SK-N-SH treated with all-trans-retinoic acid at 6 μM for 48 hours (cell line): ENCODE data around the gene CPXM2.

Experiments
- ATAC-seq: fragments of 200-7000 bp; cut with Tn5 transposase; 3 replicates; pipeline ENCODE4 v1.9.1; 2020; ENCODE audit warnings: mild to moderate bottlenecking, moderate library complexity
- ARNTL ChIP-seq: fragments of 450-650 bp; formaldehyde crosslinking; IDR thresholded peaks from 2 replicates; pipeline ENCODE4 v1.5.0; 2020; ENCODE audit warnings: low read depth, mild to moderate bottlenecking, moderate library complexity, borderline replicate concordance
- BACH2 ChIP-seq: fragments of 250-450 bp; sonication (Bioruptor Pico); IDR thresholded peaks from 2 replicates; pipeline ENCODE4 v1.9.0; 2021; ENCODE audit warnings: mild to moderate bottlenecking, borderline replicate concordance
- CSDC2 ChIP-seq: fragments of 250-450 bp; sonication (Bioruptor Pico); IDR thresholded peaks from 2 replicates; pipeline ENCODE4 v1.5.0; 2020; ENCODE audit warnings: mild to moderate bottlenecking, moderate library complexity
- ESRRG ChIP-seq: fragments of 250-450 bp; sonication (Bioruptor Pico); IDR thresholded peaks from 2 replicates; pipeline ENCODE4 v1.6.1; 2021; ENCODE audit warnings: mild to moderate bottlenecking
- GLIS3 ChIP-seq: fragments of 250-450 bp; sonication (Bioruptor Pico); IDR thresholded peaks from 2 replicates; pipeline ENCODE4 v1.5.0; 2020; ENCODE audit warnings: mild to moderate bottlenecking, moderate library complexity
- ISL1 ChIP-seq: fragments of 250-450 bp; sonication (Bioruptor Pico); IDR thresholded peaks from 2 replicates; pipeline ENCODE4 v2.1.2; 2022; ENCODE audit warnings: mild to moderate bottlenecking, moderate library complexity
- OSR1 ChIP-seq: fragments of 250-450 bp; sonication (Bioruptor Pico); IDR thresholded peaks from 2 replicates; pipeline ENCODE4 v1.8.0; 2022; ENCODE audit warnings: moderate library complexity, mild to moderate bottlenecking, inconsistent platforms
- PPARA ChIP-seq: fragments of 250-450 bp; sonication (Bioruptor Pico); IDR thresholded peaks from 2 replicates; pipeline ENCODE4 v1.5.0; 2020; ENCODE audit warnings: mild to moderate bottlenecking, borderline replicate concordance
- SNAI2 ChIP-seq: fragments of 250-450 bp; sonication (Bioruptor Pico); IDR thresholded peaks from 2 replicates; pipeline ENCODE4 v1.5.0; 2020; ENCODE audit warnings: mild to moderate bottlenecking, moderate library complexity
- TOX ChIP-seq: fragments of 250-450 bp; sonication (Bioruptor Pico); IDR thresholded peaks from 2 replicates; pipeline ENCODE4 v1.8.0; 2021; ENCODE audit warnings: mild to moderate bottlenecking, moderate library complexity, borderline replicate concordance
- ZC3H10 ChIP-seq: fragments of 250-450 bp; sonication (Bioruptor Pico); IDR thresholded peaks from 2 replicates; pipeline ENCODE4 v1.5.1; 2021; ENCODE audit warnings: mild to moderate bottlenecking, moderate library complexity
- ZFP3 ChIP-seq: fragments of 250-450 bp; sonication (Bioruptor Pico); IDR thresholded peaks from 2 replicates; pipeline ENCODE4 v1.5.0; 2020; ENCODE audit warnings: mild to moderate bottlenecking, moderate library complexity
- ZFP30 ChIP-seq: fragments of 450-650 bp; formaldehyde crosslinking; IDR thresholded peaks from 2 replicates; pipeline ENCODE4 v1.5.0; 2022; ENCODE audit warnings: mild to moderate bottlenecking, moderate library complexity
- ZNF565 ChIP-seq: fragments of 450-650 bp; formaldehyde crosslinking; conservative IDR thresholded peaks from 2 replicates; pipeline ENCODE4 v1.5.0; 2020; ENCODE audit warnings: low read depth, mild to moderate bottlenecking, moderate library complexity
- TF ChIP-seq, protein P1 (sequence below): fragments of 250-450 bp; sonication (Bioruptor Pico); IDR thresholded peaks from 2 replicates; pipeline ENCODE4 v1.8.0; 2021; ENCODE audit warnings: low read depth, mild to moderate bottlenecking, moderate library complexity, borderline replicate concordance
- TF ChIP-seq, protein P2 (sequence below): fragments of 250-450 bp; sonication (Bioruptor Pico); IDR thresholded peaks from 2 replicates; pipeline ENCODE4 v1.5.1; 2021; ENCODE audit warnings: mild to moderate bottlenecking, moderate library complexity
- TF ChIP-seq, protein P3 (sequence below): fragments of 250-450 bp; sonication (Bioruptor Pico); IDR thresholded peaks from 2 replicates; pipeline ENCODE4 v1.5.0; 2020; ENCODE audit warnings: mild to moderate bottlenecking, moderate library complexity
- TF ChIP-seq, protein P4 (sequence below): fragments of 250-450 bp; sonication (Bioruptor Pico); IDR thresholded peaks from 2 replicates; pipeline ENCODE4 v1.8.0; 2020; ENCODE audit warnings: mild to moderate bottlenecking, moderate library complexity, borderline replicate concordance
- TF ChIP-seq, protein P5 (sequence below): fragments of 250-450 bp; sonication (Bioruptor Pico); IDR thresholded peaks from 2 replicates; pipeline ENCODE4 v1.5.1; 2020; ENCODE audit warnings: low read depth, mild to moderate bottlenecking, moderate library complexity

Gene CPXM2

DNA sequence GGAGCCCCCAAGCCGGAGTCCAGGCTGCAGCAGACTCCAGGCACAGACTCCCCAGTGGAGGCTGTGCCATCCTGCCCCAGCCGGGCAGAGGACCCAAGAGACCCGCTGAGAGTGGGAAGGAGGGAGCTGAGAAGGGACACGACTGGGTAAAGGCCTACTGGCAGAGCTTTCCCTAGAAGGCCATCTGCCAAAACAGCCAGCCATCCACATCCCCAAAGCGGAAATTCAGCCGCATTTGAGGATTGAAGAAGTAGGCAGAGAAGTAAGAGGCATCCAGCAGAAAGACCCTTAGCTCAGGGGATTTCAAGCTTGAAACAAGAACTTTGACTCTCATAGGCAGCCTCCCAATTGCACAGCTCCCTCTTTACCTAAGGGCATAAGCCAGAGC lies 857 bp downstream of the CPXM2 start (continued):
- TF ChIP-seq, protein P1, sequence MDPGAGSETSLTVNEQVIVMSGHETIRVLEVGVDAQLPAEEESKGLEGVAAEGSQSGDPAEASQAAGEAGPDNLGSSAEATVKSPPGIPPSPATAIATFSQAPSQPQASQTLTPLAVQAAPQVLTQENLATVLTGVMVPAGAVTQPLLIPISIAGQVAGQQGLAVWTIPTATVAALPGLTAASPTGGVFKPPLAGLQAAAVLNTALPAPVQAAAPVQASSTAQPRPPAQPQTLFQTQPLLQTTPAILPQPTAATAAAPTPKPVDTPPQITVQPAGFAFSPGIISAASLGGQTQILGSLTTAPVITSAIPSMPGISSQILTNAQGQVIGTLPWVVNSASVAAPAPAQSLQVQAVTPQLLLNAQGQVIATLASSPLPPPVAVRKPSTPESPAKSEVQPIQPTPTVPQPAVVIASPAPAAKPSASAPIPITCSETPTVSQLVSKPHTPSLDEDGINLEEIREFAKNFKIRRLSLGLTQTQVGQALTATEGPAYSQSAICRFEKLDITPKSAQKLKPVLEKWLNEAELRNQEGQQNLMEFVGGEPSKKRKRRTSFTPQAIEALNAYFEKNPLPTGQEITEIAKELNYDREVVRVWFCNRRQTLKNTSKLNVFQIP (CRISPR knock-in tag), result no peak

DNA sequence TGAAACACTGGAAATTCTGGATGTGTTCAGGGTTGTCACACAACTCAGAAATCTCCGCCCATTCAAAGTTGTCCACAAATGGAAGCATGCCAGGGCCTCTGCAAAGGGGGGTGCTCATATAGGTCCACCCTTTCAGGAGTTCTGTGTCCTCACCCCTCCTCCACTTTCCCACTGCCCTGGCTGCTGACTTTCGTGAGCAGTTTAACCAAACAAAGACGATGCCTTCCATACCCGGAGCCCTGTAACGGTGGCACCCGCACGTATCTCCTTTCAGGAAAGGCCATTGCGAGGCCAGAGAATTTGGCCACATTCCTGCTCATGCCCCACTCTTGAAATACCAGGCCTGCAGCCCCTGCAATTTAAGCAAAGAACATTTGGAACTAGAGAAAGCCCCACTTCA lies 1.4 kb downstream of the CPXM2 start:
- ATAC-seq, result no peak
- TF ChIP-seq ZFP30 (CRISPR knock-in tag) (no peak), SNAI2 (CRISPR knock-in tag) (no peak)
- TF ChIP-seq, protein P2, sequence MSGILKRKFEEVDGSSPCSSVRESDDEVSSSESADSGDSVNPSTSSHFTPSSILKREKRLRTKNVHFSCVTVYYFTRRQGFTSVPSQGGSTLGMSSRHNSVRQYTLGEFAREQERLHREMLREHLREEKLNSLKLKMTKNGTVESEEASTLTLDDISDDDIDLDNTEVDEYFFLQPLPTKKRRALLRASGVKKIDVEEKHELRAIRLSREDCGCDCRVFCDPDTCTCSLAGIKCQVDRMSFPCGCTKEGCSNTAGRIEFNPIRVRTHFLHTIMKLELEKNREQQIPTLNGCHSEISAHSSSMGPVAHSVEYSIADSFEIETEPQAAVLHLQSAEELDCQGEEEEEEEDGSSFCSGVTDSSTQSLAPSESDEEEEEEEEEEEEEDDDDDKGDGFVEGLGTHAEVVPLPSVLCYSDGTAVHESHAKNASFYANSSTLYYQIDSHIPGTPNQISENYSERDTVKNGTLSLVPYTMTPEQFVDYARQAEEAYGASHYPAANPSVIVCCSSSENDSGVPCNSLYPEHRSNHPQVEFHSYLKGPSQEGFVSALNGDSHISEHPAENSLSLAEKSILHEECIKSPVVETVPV (CRISPR knock-in tag), result no peak

DNA sequence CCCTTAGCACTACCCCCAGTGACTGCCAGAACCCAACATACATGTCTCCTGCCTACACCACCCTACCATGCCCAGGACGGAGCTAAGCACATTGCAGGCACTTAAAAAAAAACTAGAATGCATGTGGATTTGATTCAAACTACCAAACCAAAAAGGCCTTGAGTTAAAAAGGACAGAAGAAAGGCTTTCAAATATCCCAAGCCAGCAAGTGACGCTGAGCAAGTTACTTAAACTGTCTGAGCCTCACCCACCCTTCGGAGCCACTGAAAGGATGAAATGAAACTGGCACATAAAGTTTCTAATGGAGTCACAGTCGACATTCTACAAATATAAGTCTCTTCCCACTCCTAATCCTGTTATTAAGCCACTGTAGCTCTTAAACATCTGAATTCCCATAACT lies 1.8 kb downstream of the CPXM2 start:
- ATAC-seq, result no peak
- TF ChIP-seq ESRRG, result no peak
- TF ChIP-seq, protein P1 (CRISPR knock-in tag), result no peak
- TF ChIP-seq ISL1 (CRISPR knock-in tag), result no peak

DNA sequence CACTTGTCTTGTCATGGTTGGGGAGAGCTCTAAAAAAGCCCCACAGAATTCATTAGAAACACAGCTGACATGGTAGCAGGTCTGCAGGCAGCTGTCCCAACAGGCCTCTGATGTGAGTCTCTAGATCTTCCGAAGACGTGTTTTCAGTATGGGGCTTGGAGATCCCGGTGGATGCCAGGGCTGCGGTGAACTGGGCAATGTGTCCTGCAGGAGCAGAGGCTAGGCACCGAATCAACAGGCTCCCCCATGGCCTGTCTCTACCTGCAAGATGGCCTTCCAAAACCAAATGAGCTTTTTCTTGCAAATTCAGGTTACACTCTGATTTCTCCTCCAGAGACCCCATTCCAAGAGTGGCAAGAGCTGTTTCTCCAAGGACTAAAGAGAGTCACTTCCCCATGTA lies 2.9 kb downstream of the CPXM2 start:
- no peak for ATAC-seq
- TF ChIP-seq ISL1 (CRISPR knock-in tag), result no peak

DNA sequence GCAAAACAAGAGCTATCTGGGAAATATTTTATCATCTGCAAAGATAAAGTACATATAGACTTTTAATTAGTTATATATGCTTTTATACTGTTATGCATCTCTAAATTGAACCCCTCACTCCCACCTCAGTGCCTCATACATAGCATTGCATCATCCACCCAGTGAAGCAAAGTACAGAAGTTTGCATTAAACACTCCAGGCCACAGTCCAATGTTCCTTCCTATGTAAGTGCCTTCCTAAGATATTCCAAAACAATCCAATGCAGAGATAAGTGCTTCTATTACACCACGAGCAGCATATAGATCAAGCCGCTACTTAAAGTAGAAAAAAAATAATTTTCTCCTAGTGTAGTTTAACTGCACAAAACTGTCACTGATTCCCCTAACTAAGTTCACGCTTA lies 3.4 kb downstream of the CPXM2 start:
- TF ChIP-seq, protein P3, sequence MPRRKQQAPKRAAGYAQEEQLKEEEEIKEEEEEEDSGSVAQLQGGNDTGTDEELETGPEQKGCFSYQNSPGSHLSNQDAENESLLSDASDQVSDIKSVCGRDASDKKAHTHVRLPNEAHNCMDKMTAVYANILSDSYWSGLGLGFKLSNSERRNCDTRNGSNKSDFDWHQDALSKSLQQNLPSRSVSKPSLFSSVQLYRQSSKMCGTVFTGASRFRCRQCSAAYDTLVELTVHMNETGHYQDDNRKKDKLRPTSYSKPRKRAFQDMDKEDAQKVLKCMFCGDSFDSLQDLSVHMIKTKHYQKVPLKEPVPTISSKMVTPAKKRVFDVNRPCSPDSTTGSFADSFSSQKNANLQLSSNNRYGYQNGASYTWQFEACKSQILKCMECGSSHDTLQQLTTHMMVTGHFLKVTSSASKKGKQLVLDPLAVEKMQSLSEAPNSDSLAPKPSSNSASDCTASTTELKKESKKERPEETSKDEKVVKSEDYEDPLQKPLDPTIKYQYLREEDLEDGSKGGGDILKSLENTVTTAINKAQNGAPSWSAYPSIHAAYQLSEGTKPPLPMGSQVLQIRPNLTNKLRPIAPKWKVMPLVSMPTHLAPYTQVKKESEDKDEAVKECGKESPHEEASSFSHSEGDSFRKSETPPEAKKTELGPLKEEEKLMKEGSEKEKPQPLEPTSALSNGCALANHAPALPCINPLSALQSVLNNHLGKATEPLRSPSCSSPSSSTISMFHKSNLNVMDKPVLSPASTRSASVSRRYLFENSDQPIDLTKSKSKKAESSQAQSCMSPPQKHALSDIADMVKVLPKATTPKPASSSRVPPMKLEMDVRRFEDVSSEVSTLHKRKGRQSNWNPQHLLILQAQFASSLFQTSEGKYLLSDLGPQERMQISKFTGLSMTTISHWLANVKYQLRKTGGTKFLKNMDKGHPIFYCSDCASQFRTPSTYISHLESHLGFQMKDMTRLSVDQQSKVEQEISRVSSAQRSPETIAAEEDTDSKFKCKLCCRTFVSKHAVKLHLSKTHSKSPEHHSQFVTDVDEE (CRISPR knock-in tag), result no peak
- TF ChIP-seq, protein P4, sequence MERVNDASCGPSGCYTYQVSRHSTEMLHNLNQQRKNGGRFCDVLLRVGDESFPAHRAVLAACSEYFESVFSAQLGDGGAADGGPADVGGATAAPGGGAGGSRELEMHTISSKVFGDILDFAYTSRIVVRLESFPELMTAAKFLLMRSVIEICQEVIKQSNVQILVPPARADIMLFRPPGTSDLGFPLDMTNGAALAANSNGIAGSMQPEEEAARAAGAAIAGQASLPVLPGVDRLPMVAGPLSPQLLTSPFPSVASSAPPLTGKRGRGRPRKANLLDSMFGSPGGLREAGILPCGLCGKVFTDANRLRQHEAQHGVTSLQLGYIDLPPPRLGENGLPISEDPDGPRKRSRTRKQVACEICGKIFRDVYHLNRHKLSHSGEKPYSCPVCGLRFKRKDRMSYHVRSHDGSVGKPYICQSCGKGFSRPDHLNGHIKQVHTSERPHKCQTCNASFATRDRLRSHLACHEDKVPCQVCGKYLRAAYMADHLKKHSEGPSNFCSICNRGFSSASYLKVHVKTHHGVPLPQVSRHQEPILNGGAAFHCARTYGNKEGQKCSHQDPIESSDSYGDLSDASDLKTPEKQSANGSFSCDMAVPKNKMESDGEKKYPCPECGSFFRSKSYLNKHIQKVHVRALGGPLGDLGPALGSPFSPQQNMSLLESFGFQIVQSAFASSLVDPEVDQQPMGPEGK (CRISPR knock-in tag), result no peak
- TF ChIP-seq PPARA (CRISPR knock-in tag) (no peak), ZFP3 (CRISPR knock-in tag) (no peak), GLIS3 (CRISPR knock-in tag) (no peak), BACH2 (CRISPR knock-in tag) (no peak), ZFP30 (CRISPR knock-in tag) (no peak), ZNF565 (CRISPR knock-in tag) (no peak), TOX (CRISPR knock-in tag) (no peak), SNAI2 (CRISPR knock-in tag) (no peak), OSR1 (CRISPR knock-in tag) (no peak), ISL1 (CRISPR knock-in tag) (no peak), ZC3H10 (no peak), ARNTL (CRISPR knock-in tag) (no peak), ESRRG (no peak), CSDC2 (CRISPR knock-in tag) (no peak)
- TF ChIP-seq, protein P5, sequence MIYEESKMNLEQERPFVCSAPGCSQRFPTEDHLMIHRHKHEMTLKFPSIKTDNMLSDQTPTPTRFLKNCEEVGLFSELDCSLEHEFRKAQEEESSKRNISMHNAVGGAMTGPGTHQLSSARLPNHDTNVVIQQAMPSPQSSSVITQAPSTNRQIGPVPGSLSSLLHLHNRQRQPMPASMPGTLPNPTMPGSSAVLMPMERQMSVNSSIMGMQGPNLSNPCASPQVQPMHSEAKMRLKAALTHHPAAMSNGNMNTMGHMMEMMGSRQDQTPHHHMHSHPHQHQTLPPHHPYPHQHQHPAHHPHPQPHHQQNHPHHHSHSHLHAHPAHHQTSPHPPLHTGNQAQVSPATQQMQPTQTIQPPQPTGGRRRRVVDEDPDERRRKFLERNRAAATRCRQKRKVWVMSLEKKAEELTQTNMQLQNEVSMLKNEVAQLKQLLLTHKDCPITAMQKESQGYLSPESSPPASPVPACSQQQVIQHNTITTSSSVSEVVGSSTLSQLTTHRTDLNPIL (CRISPR knock-in tag), result no peak
- TF ChIP-seq, protein P2 (CRISPR knock-in tag), result no peak
- ATAC-seq, result no peak
